Measurements from ENCODE around the gene BHMT. TPM values are rescaled to one million over a fixed set of nuclear protein-coding genes. Genes with fewer than 3 reads are reported as not detected.
A peak's percentile ranks its signal among the peaks of the same experiment; 100 is the strongest.

Gene BHMT
- total RNA-seq, 1 donor from 2014 or later: not detected

GRCh38 chr5:79075646-79076426 lies 35.8 kb upstream of the BHMT start:
- TF ChIP-seq CTCF (IDR thresholded peaks at IDR 0.05): no peak
- no peaks in the 10 kb centered on the region for H3K36me3 ChIP-seq

GRCh38 chr5:79076819-79077218 lies 34.8 kb upstream of the BHMT start:
- H3K27ac ChIP-seq: peak overlapping the region; percentile 19 to 40
- H3K4me3 ChIP-seq: no peak overlapping the region
- no peaks in the 10 kb centered on the region for H3K27me3 ChIP-seq
- intact Hi-C loops (cut with DNase I): no loop called here
- no peaks in the 10 kb centered on the region for H3K9me3 ChIP-seq
- H3K4me1 ChIP-seq: peaks cover 0 to 6% of the 10 kb centered on the region in 2 donors
- TF ChIP-seq CTCF (IDR thresholded peaks at IDR 0.05): no peak
- no peaks in the 10 kb centered on the region for H3K36me3 ChIP-seq
- DNase-seq (ENCODE audit: low spot score in 2 of 2): no peak

More at GRCh38 chr5:79075646-79076426, 35.8 kb upstream of the BHMT start:
- Histone ChIP-seq H3K27me3 (no peaks in the 10 kb centered on the region), H3K9me3 (no peaks in the 10 kb centered on the region), H3K4me1 (peaks cover 0 to 6% of the 10 kb centered on the region in 2 donors), H3K4me3 (no peak overlapping the region), H3K27ac (no peak overlapping the region)
- no peak for DNase-seq (ENCODE audit: low spot score in 2 of 2)
- intact Hi-C loops (cut with DNase I): no loop called here

GRCh38 chr5:79077680-79078365 lies 33.8 kb upstream of the BHMT start:
- no peaks in the 10 kb centered on the region for H3K36me3 ChIP-seq
- no peak for TF ChIP-seq CTCF (IDR thresholded peaks at IDR 0.05)
- no peaks in the 10 kb centered on the region for H3K27me3 ChIP-seq
- DNase-seq (ENCODE audit: low spot score in 2 of 2): no peak
- no peak overlapping the region for H3K4me3 ChIP-seq
- no peak overlapping the region for H3K27ac ChIP-seq
- peaks cover 0 to 6% of the 10 kb centered on the region in 2 donors for H3K4me1 ChIP-seq
- H3K9me3 ChIP-seq: no peaks in the 10 kb centered on the region
- intact Hi-C loops (cut with DNase I): no loop called here

- intact Hi-C loops (cut with DNase I): no loop called here
- Histone ChIP-seq H3K27ac (no peak overlapping the region), H3K36me3 (no peaks in the 10 kb centered on the region), H3K27me3 (no peaks in the 10 kb centered on the region), H3K4me3 (no peak overlapping the region), H3K9me3 (no peaks in the 10 kb centered on the region), H3K4me1 (peaks cover 0 to 6% of the 10 kb centered on the region in 2 donors)
- TF ChIP-seq CTCF (IDR thresholded peaks at IDR 0.05): no peak
- no peak for DNase-seq (ENCODE audit: low spot score in 2 of 2)
Measured at GRCh38 chr5:79080804-79081203, 30.8 kb upstream of the BHMT start.

GRCh38 chr5:79081779-79082178 lies 29.8 kb upstream of the BHMT start:
- Histone ChIP-seq H3K4me3 (no peak overlapping the region), H3K27ac (no peak overlapping the region), H3K36me3 (no peaks in the 10 kb centered on the region), H3K4me1 (peaks cover 0 to 4% of the 10 kb centered on the region in 2 donors), H3K9me3 (no peaks in the 10 kb centered on the region), H3K27me3 (no peaks in the 10 kb centered on the region)
- intact Hi-C loops (cut with DNase I): no loop called here
- DNase-seq (ENCODE audit: low spot score in 2 of 2): no peak
- no peak for TF ChIP-seq CTCF (IDR thresholded peaks at IDR 0.05)

Data from ascending aorta (tissue), 2 donors.